Endothelial cell of umbilical vein (primary cell): ENCODE measurements around the gene RTN4RL1. TPM values are rescaled to one million over a fixed set of nuclear protein-coding genes. Genes with fewer than 3 reads are reported as not detected.

Source experiments
- BruUV-seq: library from RNA; stranded (reverse); fragments of 400-500 nt; replicated peaks from 2 replicates; lab custom pipeline; 2021; lab: Mats Ljungman, UMichigan
- CTCF ChIA-PET: fragments of 300-600, 350-600 bp; sonication (Branson Sonifier 250); formaldehyde crosslinking; loops from one replicate; lab custom pipeline; 2021; ENCODE audit warnings: antibody characterized with exemption, inconsistent platforms; lab: Charles Lee
- POLR2A ChIA-PET: fragments of 300-600, 350-600 bp; sonication (Branson Sonifier 250); formaldehyde crosslinking; loops from one replicate; lab custom pipeline; 2021; ENCODE audit warnings: antibody characterized with exemption, inconsistent platforms; lab: Charles Lee
- DNase-seq: peaks from one replicate; pipeline ENCODE4 v3.0.0-alpha.2; 2011; ENCODE audit warnings: low read depth, low spot score
- FAIRE-seq: peaks from 2 replicates; lab custom pipeline; 2011; peaks lifted over from hg19 to GRCh38; lab: Jason Lieb, UNC
- H2AFZ ChIP-seq: 2 replicates; pipeline ENCODE4 v1.6.0; 2012; ENCODE audit warnings: low read depth, low read length, control low read depth, inconsistent platforms
- H3K27ac ChIP-seq: 2 replicates; pipeline ENCODE4 v1.5.1; 2011; ENCODE audit warnings: low read depth, mild to moderate bottlenecking, control low read depth, low read length, moderate library complexity; ENCODE audit not compliant: insufficient read depth
- H3K27me3 ChIP-seq, 2 experiments: 2 replicates each; pipeline versions ENCODE4 v1.6.0 to v1.6.1; 2011; ENCODE audit warnings: low read length in 2 of 2, mixed read lengths in 1 of 2; ENCODE audit not compliant: control insufficient read depth in 2 of 2, insufficient read depth in 2 of 2
- H3K36me3 ChIP-seq, 2 experiments: 2 replicates in 1 of 2; 3 replicates in 1 of 2; pipeline ENCODE4 v1.5.1; 2011; ENCODE audit warnings: low read length in 2 of 2, mild to moderate bottlenecking in 1 of 2, moderate library complexity in 1 of 2; ENCODE audit not compliant: control insufficient read depth in 2 of 2, insufficient read depth in 2 of 2; ENCODE audit errors: extremely low read depth in 1 of 2
- H3K4me1 ChIP-seq: 3 replicates; pipeline ENCODE4 v1.5.1; 2011; ENCODE audit warnings: mild to moderate bottlenecking, low read length; ENCODE audit not compliant: control insufficient read depth, insufficient read depth; ENCODE audit errors: extremely low read depth
- H3K4me2 ChIP-seq: 2 replicates; pipeline ENCODE4 v1.6.1; 2011; ENCODE audit warnings: low read length, control low read depth, mixed read lengths; ENCODE audit not compliant: insufficient read depth
- H3K4me3 ChIP-seq, 3 experiments: fragments of 200-600 bp in 1 of 3; sonication (generic), shearing (Covaris generic) in 1 of 3; replicated peaks in 1 of 3; 2 replicates each; pipeline ENCODE4 v1.5.1; 2011 to 2016; ENCODE audit warnings: control low read depth in 3 of 3, low read length in 3 of 3, mild to moderate bottlenecking in 2 of 3, inconsistent platforms in 1 of 3, low read depth in 1 of 3, moderate library complexity in 1 of 3; ENCODE audit not compliant: insufficient read depth in 1 of 3
- H3K79me2 ChIP-seq: 2 replicates; pipeline ENCODE4 v1.6.0; 2012; ENCODE audit warnings: low read length, inconsistent platforms; ENCODE audit not compliant: control insufficient read depth, insufficient read depth
- H3K9ac ChIP-seq: replicated peaks from 2 replicates; pipeline ENCODE3; 2011; ENCODE audit warnings: low read length, control low read depth; ENCODE audit not compliant: insufficient read depth; ENCODE audit errors: extremely low read depth
- H3K9me1 ChIP-seq: replicated peaks from 3 replicates; pipeline ENCODE4 v1.6.0; 2011; ENCODE audit warnings: mild to moderate bottlenecking, low read length; ENCODE audit not compliant: control insufficient read depth, insufficient read depth; ENCODE audit errors: extremely low read depth
- H3K9me3 ChIP-seq: replicated peaks from 2 replicates; pipeline ENCODE4 v1.5.1; 2012; ENCODE audit warnings: low read length, inconsistent platforms; ENCODE audit not compliant: control insufficient read depth, insufficient read depth
- H4K20me1 ChIP-seq: replicated peaks from 2 replicates; pipeline ENCODE3; 2011; ENCODE audit warnings: mild to moderate bottlenecking, low read length; ENCODE audit not compliant: control insufficient read depth, insufficient read depth; ENCODE audit errors: extremely low read depth
- CTCF ChIP-seq, 2 donors: IDR thresholded peaks; 1 replicate in 1 of 2; 2 replicates in 1 of 2; pipeline ENCODE4 v1.5.1; 2011; ENCODE audit warnings: low read length in 2 of 2, mild to moderate bottlenecking in 2 of 2, moderate library complexity in 2 of 2, control low read depth in 1 of 2, inconsistent platforms in 1 of 2, low read depth in 1 of 2; ENCODE audit not compliant: insufficient read depth in 1 of 2; ENCODE audit errors: extremely low read depth in 1 of 2
- EZH2 ChIP-seq: IDR thresholded peaks from 2 replicates; pipeline ENCODE4 v1.6.1; 2012; ENCODE audit warnings: borderline replicate concordance, low read depth, mild to moderate bottlenecking, moderate library complexity, low read length, inconsistent platforms; ENCODE audit not compliant: severe bottlenecking
- FOS ChIP-seq: IDR thresholded peaks from 2 replicates; pipeline ENCODE4 v1.6.1; 2011; ENCODE audit warnings: mild to moderate bottlenecking, low read length, moderate library complexity, borderline replicate concordance; ENCODE audit not compliant: insufficient read depth
- GATA2 ChIP-seq: IDR thresholded peaks from 2 replicates; pipeline ENCODE4 v1.7.0; 2011; ENCODE audit warnings: low read depth, mild to moderate bottlenecking, moderate library complexity, mixed read lengths, low read length; ENCODE audit not compliant: insufficient read length, insufficient read depth
- JUN ChIP-seq: IDR thresholded peaks from 2 replicates; pipeline ENCODE4 v1.6.1; 2011; ENCODE audit warnings: borderline replicate concordance, low read depth; ENCODE audit not compliant: insufficient read length, insufficient read depth
- MAX ChIP-seq: IDR thresholded peaks from 2 replicates; pipeline ENCODE4 v1.6.1; 2011; ENCODE audit not compliant: insufficient read depth, insufficient read length
- MYC ChIP-seq: IDR thresholded peaks from one replicate; pipeline ENCODE4 v1.6.1; 2011; ENCODE audit warnings: mild to moderate bottlenecking, low read depth, low read length
- POLR2A ChIP-seq: IDR thresholded peaks from 2 replicates; pipeline ENCODE4 v1.6.1; 2012; ENCODE audit warnings: low read depth, mild to moderate bottlenecking, control low read depth, low read length
- POLR2AphosphoS5 ChIP-seq: IDR thresholded peaks from 2 replicates; pipeline ENCODE4 v1.6.1; 2012; ENCODE audit warnings: low read depth, mild to moderate bottlenecking, control low read depth, low read length, moderate library complexity; ENCODE audit not compliant: insufficient read depth
- dilution Hi-C: fragments of 300-500 bp; cut with MboI; formaldehyde crosslinking; loops from one replicate; pipeline ENCODE4 v1.15.0; 2019; ENCODE audit warnings: low sequenced_read_pairs; ENCODE audit not compliant: extremely low pct_ligation_motif_present
- intact Hi-C: fragments of 100-400 bp; cut with micrococcal nuclease; formaldehyde crosslinking; loops from one replicate; pipeline ENCODE4 v1.10.0; 2022
- polyA plus RNA-seq, 4 experiments: library from polyadenylated mRNA; depleted of rRNA in 3 of 4; stranded (reverse) in 3 of 4; unstranded in 1 of 4; fragments of >200 nt; gene quantifications; 2 replicates each; pipeline versions ENCODE4 v1.2.1 to v1.2.3, GENCODE V29; 2011 to 2012; ENCODE audit warnings: missing spikeins in 1 of 4
- total RNA-seq: library from RNA; stranded (reverse); gene quantifications from 2 replicates; pipeline ENCODE4 v1.2.3, GENCODE V29; 2021

RTN4RL1 gene
- total and polyA plus RNA-seq, 2 donors (not counting 3 experiments of a cell fraction or from before 2014, with no cell fraction given) = 0.04 TPM; not detected in 1

DNA sequence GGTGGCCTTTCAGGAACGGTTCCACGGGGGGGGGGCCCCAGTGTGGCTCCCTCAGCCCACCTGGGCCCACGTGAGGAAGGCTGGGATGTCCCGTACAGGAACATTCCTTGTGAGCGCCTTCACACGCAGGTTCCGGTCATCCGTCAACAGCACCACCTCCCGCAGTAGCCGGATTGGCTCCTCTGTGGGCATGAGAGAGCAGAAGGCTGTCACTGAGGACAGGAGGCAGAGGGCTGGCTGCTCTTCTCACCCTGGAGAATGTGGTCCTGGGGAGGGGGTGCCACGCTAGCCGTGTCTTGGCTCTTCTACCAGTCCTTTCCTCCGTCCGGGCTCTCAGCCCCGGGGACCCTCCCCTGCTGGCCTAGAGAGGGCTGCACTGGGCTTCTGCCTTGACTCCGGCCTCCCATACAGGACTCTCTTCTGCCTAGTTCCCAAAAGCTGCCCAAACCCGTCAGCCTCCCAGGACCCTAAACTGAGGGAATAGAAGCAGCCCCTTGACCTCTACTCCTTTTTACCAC, 36.4 kb upstream of the RTN4RL1 start:
- no peak for TF ChIP-seq MAX
- TF ChIP-seq POLR2AphosphoS5 = no peak
- no peak for TF ChIP-seq JUN
- no peak for TF ChIP-seq EZH2
- no peak for TF ChIP-seq POLR2A
- H3K9me1 ChIP-seq = no peaks in the 10 kb centered on the region
- H3K27me3 ChIP-seq = no peaks in the 10 kb centered on the region
- H3K4me2 ChIP-seq = no peak overlapping the region
- H4K20me1 ChIP-seq = no peaks in the 10 kb centered on the region
- no peak overlapping the region for H3K4me3 ChIP-seq
- FAIRE-seq (no peak), DNase-seq (no peak)
- no peak overlapping the region for H2AFZ ChIP-seq
- BruUV-seq = no TSS peak
- ChIA-PET CTCF (interaction anchor here (1.2 to 17.2 kb wide), 3 partner anchors 30 to 184 kb away, joined by 3 to 455 read pairs (median 4); no protein-coding TSS in a partner anchor), POLR2A (no interaction called here)
- dilution Hi-C loops (no loop called here), intact Hi-C loops (no loop called here)
- no peak overlapping the region for H3K9ac ChIP-seq
- no peaks in the 10 kb centered on the region for H3K9me3 ChIP-seq
- H3K27ac ChIP-seq = no peak overlapping the region
- H3K36me3 ChIP-seq = peaks cover 3 to 13% of the 10 kb centered on the region in 2 experiments
- H3K79me2 ChIP-seq = peaks cover 22% of the 10 kb centered on the region
- peaks cover 23% of the 10 kb centered on the region for H3K4me1 ChIP-seq

- no TSS peak for BruUV-seq
- no peaks in the 10 kb centered on the region for H3K27me3 ChIP-seq
- intact Hi-C loops (no loop called here), dilution Hi-C loops (no loop called here)
- H3K27ac ChIP-seq = no peak overlapping the region
- peaks cover 3 to 13% of the 10 kb centered on the region in 2 experiments for H3K36me3 ChIP-seq
- H3K9me3 ChIP-seq = no peaks in the 10 kb centered on the region
- no peak for DNase-seq
- FAIRE-seq = no peak
- no peak overlapping the region for H3K9ac ChIP-seq
- no peak for TF ChIP-seq EZH2
- TF ChIP-seq POLR2AphosphoS5 = peak; percentile 11
- no peak for TF ChIP-seq MAX
- peak; percentile 10 for TF ChIP-seq POLR2A
- no peak for TF ChIP-seq GATA2
- no peak for TF ChIP-seq MYC
- no peak for TF ChIP-seq FOS
- no peak for TF ChIP-seq CTCF (IDR thresholded peaks at IDR 0.05; ENCODE audit: extremely low read depth in 1 of 2, insufficient read depth in 1 of 2, low read depth in 1 of 2, low read length in 2 of 2)
- TF ChIP-seq JUN = no peak
- H4K20me1 ChIP-seq = no peaks in the 10 kb centered on the region
- no peak overlapping the region for H3K4me3 ChIP-seq
- ChIA-PET CTCF (interaction anchor here (1.5 to 17.2 kb wide), 2 partner anchors 30 to 184 kb away, joined by 3 to 455 read pairs; no protein-coding TSS in a partner anchor), POLR2A (no interaction called here)
- H2AFZ ChIP-seq = no peak overlapping the region
- H3K9me1 ChIP-seq = no peaks in the 10 kb centered on the region
- peaks cover 27% of the 10 kb centered on the region for H3K79me2 ChIP-seq
- peaks cover 23% of the 10 kb centered on the region for H3K4me1 ChIP-seq
- H3K4me2 ChIP-seq = no peak overlapping the region
Measured at GRCh38 chr17:2060681-2061440, 35.7 kb upstream of the RTN4RL1 start.
